Stimulated activated CD8-positive, alpha-beta memory T cell treated with anti-CD3 and anti-CD28 coated beads, Interleukin-15, amount 100 ng/mL, for 24 hours (primary cell): ENCODE measurements around the gene TMEM267.
"Not testable (repeated sequence)": the region's sequence is repeated elsewhere in the genome, so short reads cannot be mapped to it uniquely, and the experiment has no call there.

ENCODE experiments used
- DNase-seq: peaks from one replicate; pipeline ENCODE4 v3.0.0-alpha.2; 2020; ENCODE audit warnings: low read depth

Gene TMEM267

GRCh38 chr5:43456556-43456955 lies 27.1 kb downstream of the TMEM267 start:
- DNase-seq: no peak

GRCh38 chr5:43441575-43441974 lies 42.1 kb downstream of the TMEM267 start:
- DNase-seq: not testable (repeated sequence)

GRCh38 chr5:43437062-43437660 lies 46.5 kb downstream of the TMEM267 start:
- DNase-seq: no peak

- DNase-seq: no peak
These were observed 50.3 kb downstream of the TMEM267 start for GRCh38 chr5:43433382-43433781.

- no peak for DNase-seq
These were observed 50.9 kb downstream of the TMEM267 start for GRCh38 chr5:43432486-43433375.

- no peak for DNase-seq
These were observed 54.0 kb downstream of the TMEM267 start for GRCh38 chr5:43429706-43430105.

- DNase-seq: no peak
These were observed 54.6 kb downstream of the TMEM267 start for GRCh38 chr5:43429016-43429415.

- DNase-seq: no peak
These were observed 56.4 kb downstream of the TMEM267 start for GRCh38 chr5:43427306-43427705.

- no peak for DNase-seq
These were observed 57.7 kb downstream of the TMEM267 start for GRCh38 chr5:43425983-43426382.

GRCh38 chr5:43423086-43423485 lies 60.6 kb downstream of the TMEM267 start:
- not testable (repeated sequence) for DNase-seq

GRCh38 chr5:43422143-43422542 lies 61.5 kb downstream of the TMEM267 start:
- DNase-seq: no peak

- no peak for DNase-seq
These were observed 62.1 kb downstream of the TMEM267 start for GRCh38 chr5:43421450-43422133.

- no peak for DNase-seq
These were observed 63.4 kb downstream of the TMEM267 start for GRCh38 chr5:43420241-43420640.

GRCh38 chr5:43418561-43418960 lies 65.1 kb downstream of the TMEM267 start:
- DNase-seq: no peak

- DNase-seq: no peak
These were observed 66.8 kb downstream of the TMEM267 start for GRCh38 chr5:43416803-43417394.

GRCh38 chr5:43415935-43416802 lies 67.5 kb downstream of the TMEM267 start:
- no peak for DNase-seq

GRCh38 chr5:43413966-43414365 lies 69.7 kb downstream of the TMEM267 start:
- no peak for DNase-seq

- no peak for DNase-seq
These were observed 71.0 kb downstream of the TMEM267 start for GRCh38 chr5:43412644-43413043.

GRCh38 chr5:43412156-43412555 lies 71.5 kb downstream of the TMEM267 start, which contains the start of gene CCL28:
CCL28 (minus strand) TSS chr5:43412391; CDS start chr5:43412316, 75 bp downstream.
- DNase-seq: no peak

- no peak for DNase-seq
These were observed 72.2 kb downstream of the TMEM267 start for GRCh38 chr5:43411495-43411894.

- no peak for DNase-seq
These were observed 73.3 kb downstream of the TMEM267 start for GRCh38 chr5:43410414-43410813.
